ENCODE data around the gene RNF146. TPM values are rescaled to one million over a fixed set of nuclear protein-coding genes. Genes with fewer than 3 reads are reported as not detected.
A peak's percentile ranks its signal among the peaks of the same experiment; 100 is the strongest.
"Not testable (repeated sequence)": the region's sequence is repeated elsewhere in the genome, so short reads cannot be mapped to it uniquely, and the experiment has no call there.

Gene RNF146
- total and polyA plus RNA-seq, 9 of the 15 experiments (the other 6 are each of a cell fraction or from before 2014, with no cell fraction given): 8.4 to 30.5 (median 17.5) TPM

DNA sequence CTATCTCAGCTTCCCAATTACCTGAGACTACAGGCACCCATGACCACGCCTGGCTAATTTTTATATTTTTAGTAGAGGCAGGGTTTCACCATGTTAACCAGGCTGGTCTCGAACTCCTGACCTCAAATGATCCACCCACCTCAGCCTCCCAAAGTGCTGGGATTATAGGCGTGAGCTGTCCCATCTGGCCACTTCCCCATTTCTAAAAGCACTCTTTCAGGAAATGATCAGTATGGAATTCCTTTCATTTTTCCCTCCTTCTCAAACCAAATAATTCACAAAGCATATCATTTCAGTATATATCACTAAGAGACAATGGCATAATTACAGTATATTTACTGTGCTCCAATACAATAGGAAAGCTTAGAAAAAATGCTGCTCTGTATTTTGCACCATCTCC, 64.6 kb downstream of the RNF146 start:
- peaks cover 36% of the 10 kb centered on the region for H3K36me3 ChIP-seq (ENCODE audit: control insufficient read depth, insufficient read depth, low read length)
- H3K9me3 ChIP-seq (replicated peaks; ENCODE audit: control insufficient read depth, insufficient read depth, low read depth, low read length); in situ Hi-C loops (cut with MboI); FAIRE-seq; H4K20me1 ChIP-seq (replicated peaks; ENCODE audit: control insufficient read depth, insufficient read depth, low read length); H3K27ac ChIP-seq (ENCODE audit: extremely low read depth, low read depth, low read length); BruUV-seq (replicated peaks); intact Hi-C loops (cut with micrococcal nuclease); H3K9me1 ChIP-seq (ENCODE audit: control insufficient read depth, insufficient read depth, low read length); H3K9ac ChIP-seq (ENCODE audit: insufficient read depth in 1 of 2, low read depth in 2 of 2, low read length in 2 of 2); H3K4me1 ChIP-seq (replicated peaks in 1 of 2; ENCODE audit: control insufficient read depth in 2 of 2, insufficient read depth in 2 of 2, low read length in 2 of 2); H2AFZ ChIP-seq (ENCODE audit: low read depth, low read length); CTCF ChIA-PET (ENCODE audit: low intra/inter-chr PET ratio); DNase-seq (ENCODE audit: extremely low read depth in 1 of 4, low spot score in 3 of 4); H3K27me3 ChIP-seq (ENCODE audit: control insufficient read depth in 2 of 2, insufficient read depth in 2 of 2, low read length in 2 of 2); H3K4me2 ChIP-seq (ENCODE audit: insufficient read depth, low read length); H3K4me3 ChIP-seq: not testable (repeated sequence)
- POLR2A ChIA-PET: interaction anchor here (1.2 kb wide), 1 partner anchor 10 kb away, joined by 4 read pairs; no protein-coding TSS in a partner anchor
- WGBS (ENCODE audit: insufficient coverage, low coverage, missing lambda C conversion rate): 95% methylated on average over 3 of the region's 3 CpGs
- ATAC-seq: peak; percentile 14; the same call in 1 of the 3 replicates
- H3K79me2 ChIP-seq (ENCODE audit: control insufficient read depth, insufficient read depth, low read length): peaks cover 39% of the 10 kb centered on the region
- peak; percentile 81 for TF ChIP-seq SPI1 (IDR thresholded peaks at IDR 0.05; ENCODE audit: borderline replicate concordance, low read depth, low read length)

DNA sequence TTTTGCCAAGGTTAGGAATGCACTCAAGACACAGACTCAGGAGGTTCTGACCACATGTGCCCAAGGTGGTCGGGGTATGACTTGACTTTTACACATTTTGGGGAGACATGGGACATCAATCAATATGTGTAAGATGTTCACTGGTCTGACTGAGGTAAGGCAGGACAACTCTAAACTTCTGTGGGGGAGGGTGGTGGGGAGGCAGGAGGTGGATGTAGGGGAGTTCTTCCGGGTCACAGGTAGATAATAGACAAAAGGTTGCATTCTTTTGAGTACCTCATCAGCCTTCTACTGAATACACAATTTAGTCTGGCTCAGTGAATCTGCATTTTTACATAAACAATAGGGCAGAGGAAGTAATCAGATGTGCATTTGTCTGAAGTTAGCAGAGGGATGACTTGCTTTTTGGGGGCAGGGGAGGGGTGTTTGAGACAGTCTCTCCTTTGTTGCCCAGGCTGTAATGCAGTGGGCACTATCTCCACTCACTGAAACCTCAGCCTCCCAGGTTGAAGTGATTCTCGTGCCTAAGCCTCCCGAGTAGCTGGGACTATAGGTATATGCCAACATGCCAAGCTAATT, 65.8 kb downstream of the RNF146 start:
- ATAC-seq (peak; percentile 65), FAIRE-seq (no peak), DNase-seq (ENCODE audit: extremely low read depth in 1 of 4, low spot score in 3 of 4) (no peak)
- H3K9me1 ChIP-seq (ENCODE audit: control insufficient read depth, insufficient read depth, low read length): no peaks in the 10 kb centered on the region
- ChIA-PET POLR2A (interaction anchor here (1.4 to 2.4 kb wide), 3 partner anchors 8 to 57 kb away, joined by 4 to 11 read pairs (median 5); no protein-coding TSS in a partner anchor), CTCF (ENCODE audit: low intra/inter-chr PET ratio) (no interaction called here)
- peaks cover 51% of the 10 kb centered on the region for H3K79me2 ChIP-seq (ENCODE audit: control insufficient read depth, insufficient read depth, low read length)
- no peaks in the 10 kb centered on the region for H4K20me1 ChIP-seq (replicated peaks; ENCODE audit: control insufficient read depth, insufficient read depth, low read length)
- H3K9me3 ChIP-seq (replicated peaks; ENCODE audit: control insufficient read depth, insufficient read depth, low read depth, low read length): no peaks in the 10 kb centered on the region
- peaks cover 27% of the 10 kb centered on the region for H3K36me3 ChIP-seq (ENCODE audit: control insufficient read depth, insufficient read depth, low read length)
- H3K4me1 ChIP-seq (replicated peaks in 1 of 2; ENCODE audit: control insufficient read depth in 2 of 2, insufficient read depth in 2 of 2, low read length in 2 of 2): peaks cover 0 to 9% of the 10 kb centered on the region in 2 experiments; a peak in 2 of 5 replicates
- no peak overlapping the region; the same call in 2 of the 3 replicates for H3K27ac ChIP-seq (ENCODE audit: extremely low read depth, low read depth, low read length)
- intact Hi-C loops (cut with micrococcal nuclease): no loop called here
- 67% methylated on average over 4 of the region's 4 CpGs for WGBS (ENCODE audit: insufficient coverage, low coverage, missing lambda C conversion rate)
- H3K27me3 ChIP-seq (ENCODE audit: control insufficient read depth in 2 of 2, insufficient read depth in 2 of 2, low read length in 2 of 2): no peaks in the 10 kb centered on the region
- no peak overlapping the region for H3K4me3 ChIP-seq
- no TSS peak for BruUV-seq (replicated peaks)
- H2AFZ ChIP-seq (ENCODE audit: low read depth, low read length): no peak overlapping the region
- H3K4me2 ChIP-seq (ENCODE audit: insufficient read depth, low read length): no peak overlapping the region
- no peak overlapping the region for H3K9ac ChIP-seq (ENCODE audit: insufficient read depth in 1 of 2, low read depth in 2 of 2, low read length in 2 of 2)
- in situ Hi-C loops (cut with MboI): no loop called here
- TF ChIP-seq ZNF75A (CRISPR knock-in tag; IDR thresholded peaks at IDR 0.05): no peak
- TF ChIP-seq, protein P1, sequence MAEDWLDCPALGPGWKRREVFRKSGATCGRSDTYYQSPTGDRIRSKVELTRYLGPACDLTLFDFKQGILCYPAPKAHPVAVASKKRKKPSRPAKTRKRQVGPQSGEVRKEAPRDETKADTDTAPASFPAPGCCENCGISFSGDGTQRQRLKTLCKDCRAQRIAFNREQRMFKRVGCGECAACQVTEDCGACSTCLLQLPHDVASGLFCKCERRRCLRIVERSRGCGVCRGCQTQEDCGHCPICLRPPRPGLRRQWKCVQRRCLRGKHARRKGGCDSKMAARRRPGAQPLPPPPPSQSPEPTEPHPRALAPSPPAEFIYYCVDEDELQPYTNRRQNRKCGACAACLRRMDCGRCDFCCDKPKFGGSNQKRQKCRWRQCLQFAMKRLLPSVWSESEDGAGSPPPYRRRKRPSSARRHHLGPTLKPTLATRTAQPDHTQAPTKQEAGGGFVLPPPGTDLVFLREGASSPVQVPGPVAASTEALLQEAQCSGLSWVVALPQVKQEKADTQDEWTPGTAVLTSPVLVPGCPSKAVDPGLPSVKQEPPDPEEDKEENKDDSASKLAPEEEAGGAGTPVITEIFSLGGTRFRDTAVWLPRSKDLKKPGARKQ (CRISPR knock-in tag; IDR thresholded peaks at IDR 0.05): no peak
- no peak for TF ChIP-seq ZNF76 (CRISPR knock-in tag; IDR thresholded peaks at IDR 0.05; ENCODE audit: borderline replicate concordance)
- no peak for TF ChIP-seq RFX7 (CRISPR knock-in tag; IDR thresholded peaks at IDR 0.05)
- 0 out of 2 replicates have a peak, but pooled peaks have one; percentile 21 for TF ChIP-seq DPF2 (IDR thresholded peaks at IDR 0.05)
- no peak for TF ChIP-seq ZNF431 (CRISPR knock-in tag; IDR thresholded peaks at IDR 0.05)
- no peak for TF ChIP-seq SMARCA4 (IDR thresholded peaks at IDR 0.05)
- no peak for TF ChIP-seq MYNN (IDR thresholded peaks at IDR 0.05)
- no peak for TF ChIP-seq MYNN (CRISPR knock-in tag; IDR thresholded peaks at IDR 0.05)
- TF ChIP-seq, protein P2, sequence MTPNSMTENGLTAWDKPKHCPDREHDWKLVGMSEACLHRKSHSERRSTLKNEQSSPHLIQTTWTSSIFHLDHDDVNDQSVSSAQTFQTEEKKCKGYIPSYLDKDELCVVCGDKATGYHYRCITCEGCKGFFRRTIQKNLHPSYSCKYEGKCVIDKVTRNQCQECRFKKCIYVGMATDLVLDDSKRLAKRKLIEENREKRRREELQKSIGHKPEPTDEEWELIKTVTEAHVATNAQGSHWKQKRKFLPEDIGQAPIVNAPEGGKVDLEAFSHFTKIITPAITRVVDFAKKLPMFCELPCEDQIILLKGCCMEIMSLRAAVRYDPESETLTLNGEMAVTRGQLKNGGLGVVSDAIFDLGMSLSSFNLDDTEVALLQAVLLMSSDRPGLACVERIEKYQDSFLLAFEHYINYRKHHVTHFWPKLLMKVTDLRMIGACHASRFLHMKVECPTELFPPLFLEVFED (CRISPR knock-in tag; conservative IDR thresholded peaks at IDR 0.05): no peak
- TF ChIP-seq, protein P3, sequence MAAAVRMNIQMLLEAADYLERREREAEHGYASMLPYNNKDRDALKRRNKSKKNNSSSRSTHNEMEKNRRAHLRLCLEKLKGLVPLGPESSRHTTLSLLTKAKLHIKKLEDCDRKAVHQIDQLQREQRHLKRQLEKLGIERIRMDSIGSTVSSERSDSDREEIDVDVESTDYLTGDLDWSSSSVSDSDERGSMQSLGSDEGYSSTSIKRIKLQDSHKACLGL (CRISPR knock-in tag; IDR thresholded peaks at IDR 0.05; ENCODE audit: borderline replicate concordance, poor library complexity, severe bottlenecking): no peak
- no peak for TF ChIP-seq HNRNPK (IDR thresholded peaks at IDR 0.05; ENCODE audit: low read depth, low read length, poor library complexity, severe bottlenecking)
